NCI-H1048 (cell line): Measurements from ENCODE around the gene AMBRA1.
A peak's percentile ranks its signal among the peaks of the same experiment; 100 is the strongest.
"Not testable (repeated sequence)": the region's sequence is repeated elsewhere in the genome, so short reads cannot be mapped to it uniquely, and the experiment has no call there.

Experiments used
- DNase-seq: peaks from one replicate; lab custom pipeline; 2025; lab: John Stamatoyannopoulos, UW

AMBRA1 gene

DNA sequence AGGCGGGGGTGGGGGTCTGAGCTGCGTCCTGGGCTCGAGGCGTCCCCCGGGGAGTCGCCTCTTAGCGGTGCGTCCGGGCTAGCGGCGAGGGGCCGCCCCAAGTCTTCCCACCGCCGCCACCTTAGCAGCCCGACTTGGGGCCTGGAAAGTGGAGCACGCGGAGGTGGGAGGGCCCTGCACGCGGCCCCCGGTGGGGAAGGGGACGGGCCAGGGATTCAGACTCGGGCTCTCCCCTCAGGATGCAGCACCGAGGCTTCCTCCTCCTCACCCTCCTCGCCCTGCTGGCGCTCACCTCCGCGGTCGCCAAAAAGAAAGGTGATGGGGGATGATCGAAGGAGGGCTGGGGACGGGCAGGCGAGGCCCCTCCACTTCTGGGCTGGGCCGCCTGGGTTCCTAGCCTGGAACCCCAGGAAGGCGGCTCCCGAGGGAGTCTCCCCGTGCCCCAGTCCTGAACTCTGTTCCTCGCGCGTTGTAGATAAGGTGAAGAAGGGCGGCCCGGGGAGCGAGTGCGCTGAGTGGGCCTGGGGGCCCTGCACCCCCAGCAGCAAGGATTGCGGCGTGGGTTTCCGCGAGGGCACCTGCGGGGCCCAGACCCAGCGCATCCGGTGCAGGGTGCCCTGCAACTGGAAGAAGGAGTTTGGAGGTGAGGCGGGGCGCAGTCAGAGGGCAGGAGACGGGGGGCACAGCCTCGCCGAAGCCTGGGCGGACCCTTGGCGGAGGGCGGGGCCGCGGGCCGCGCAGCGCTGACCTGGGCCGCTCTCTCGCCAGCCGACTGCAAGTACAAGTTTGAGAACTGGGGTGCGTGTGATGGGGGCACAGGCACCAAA lies 211.8 kb downstream of the AMBRA1 start:
- DNase-seq = no peak

DNA sequence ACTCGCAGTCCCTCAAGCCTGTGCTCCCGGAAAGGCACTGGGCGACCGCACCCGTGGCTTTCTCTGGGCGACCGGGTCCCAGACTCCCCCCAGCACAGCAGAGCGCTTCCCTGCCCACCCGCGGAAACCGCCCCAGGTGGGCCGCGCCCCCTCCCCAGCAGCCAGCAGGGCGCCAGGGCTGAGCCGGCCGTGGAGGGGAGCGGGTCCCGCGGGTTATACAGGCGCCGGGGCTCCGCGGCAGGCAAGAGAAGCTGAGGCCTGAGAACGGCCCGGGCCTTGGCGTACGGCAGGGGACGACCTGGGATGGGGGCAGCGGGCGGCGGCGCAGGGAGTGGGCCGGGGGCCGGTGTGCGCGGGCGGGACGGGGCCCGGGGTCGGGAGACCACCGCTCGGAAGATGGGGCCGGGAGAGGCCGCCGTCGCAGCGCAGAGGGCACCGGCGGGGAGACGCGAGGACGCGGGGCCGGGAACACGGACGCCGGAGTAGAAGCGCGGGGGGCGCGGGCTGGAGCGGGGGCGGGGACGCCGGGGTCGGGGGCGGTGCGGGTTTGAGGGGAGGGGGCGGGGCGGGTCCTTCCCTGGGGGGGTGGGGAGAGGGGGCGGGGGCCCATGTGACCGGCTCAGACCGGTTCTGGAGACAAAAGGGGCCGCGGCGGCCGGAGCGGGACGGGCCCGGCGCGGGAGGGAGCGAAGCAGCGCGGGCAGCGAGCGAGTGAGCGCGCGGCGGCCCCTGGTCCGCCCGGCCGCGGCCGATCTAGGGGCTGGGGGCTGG lies 212.6 kb downstream of the AMBRA1 start, which contains the start of gene MDK:
Gene MDK (plus strand): TSS at position 622 of the 771 bp plus-strand sequence. CDS start 389 bp downstream, outside the sequence.
- no peak for DNase-seq

DNA sequence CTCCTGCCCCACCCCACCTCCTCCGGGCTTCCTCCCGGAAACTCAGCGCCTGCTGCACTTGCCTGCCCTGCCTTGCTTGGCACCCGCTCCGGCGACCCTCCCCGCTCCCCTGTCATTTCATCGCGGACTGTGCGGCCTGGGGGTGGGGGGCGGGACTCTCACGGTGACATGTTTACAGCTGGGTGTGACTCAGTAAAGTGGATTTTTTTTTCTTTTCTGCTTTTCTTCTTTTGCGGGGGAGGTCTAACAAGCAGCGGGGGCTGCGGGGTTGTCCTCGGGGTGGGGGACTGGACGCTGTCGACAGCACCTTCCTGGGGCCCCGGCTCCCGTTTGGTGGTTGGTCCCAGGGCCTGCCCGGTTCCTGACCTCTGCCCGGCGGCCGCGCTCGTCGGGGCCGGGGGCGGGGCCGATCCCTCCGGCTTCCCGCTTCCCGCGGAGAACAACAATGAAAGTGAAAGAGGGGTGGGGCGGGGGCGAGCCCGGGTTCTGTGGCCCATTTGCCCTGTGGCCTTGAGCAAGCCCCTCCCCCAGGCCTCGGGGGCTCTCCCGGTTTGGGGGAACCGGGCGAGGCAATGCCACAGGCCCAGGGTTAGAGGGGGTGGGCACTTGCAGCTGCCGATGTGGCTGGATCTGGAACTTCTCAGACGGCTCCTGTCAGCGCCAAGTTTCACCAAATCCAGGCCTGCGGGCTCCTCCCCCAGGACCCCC lies 213.3 kb downstream of the AMBRA1 start:
- no peak for DNase-seq

DNA sequence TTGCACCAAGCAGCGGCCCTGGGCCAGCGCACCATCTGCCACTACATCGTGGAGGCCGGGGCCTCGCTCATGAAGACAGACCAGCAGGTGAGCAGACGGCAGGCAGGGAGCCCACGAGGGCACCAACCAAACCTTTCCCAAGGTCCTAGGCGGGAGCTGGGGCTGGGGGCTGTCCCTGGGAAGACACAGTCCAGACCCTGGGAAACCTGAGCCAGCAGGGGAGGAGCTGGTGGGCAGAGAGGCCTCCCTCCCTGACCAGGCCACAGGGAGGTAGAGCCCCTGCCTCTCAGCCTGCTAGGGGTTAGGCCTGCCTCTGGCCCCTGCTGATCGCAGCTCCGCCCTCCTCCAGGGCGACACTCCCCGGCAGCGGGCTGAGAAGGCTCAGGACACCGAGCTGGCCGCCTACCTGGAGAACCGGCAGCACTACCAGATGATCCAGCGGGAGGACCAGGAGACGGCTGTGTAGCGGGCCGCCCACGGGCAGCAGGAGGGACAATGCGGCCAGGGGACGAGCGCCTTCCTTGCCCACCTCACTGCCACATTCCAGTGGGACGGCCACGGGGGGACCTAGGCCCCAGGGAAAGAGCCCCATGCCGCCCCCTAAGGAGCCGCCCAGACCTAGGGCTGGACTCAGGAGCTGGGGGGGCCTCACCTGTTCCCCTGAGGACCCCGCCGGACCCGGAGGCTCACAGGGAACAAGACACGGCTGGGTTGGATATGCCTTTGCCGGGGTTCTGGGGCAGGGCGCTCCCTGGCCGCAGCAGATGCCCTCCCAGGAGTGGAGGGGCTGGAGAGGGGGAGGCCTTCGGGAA lies 214.1 kb downstream of the AMBRA1 start:
- not testable (repeated sequence) for DNase-seq

DNA sequence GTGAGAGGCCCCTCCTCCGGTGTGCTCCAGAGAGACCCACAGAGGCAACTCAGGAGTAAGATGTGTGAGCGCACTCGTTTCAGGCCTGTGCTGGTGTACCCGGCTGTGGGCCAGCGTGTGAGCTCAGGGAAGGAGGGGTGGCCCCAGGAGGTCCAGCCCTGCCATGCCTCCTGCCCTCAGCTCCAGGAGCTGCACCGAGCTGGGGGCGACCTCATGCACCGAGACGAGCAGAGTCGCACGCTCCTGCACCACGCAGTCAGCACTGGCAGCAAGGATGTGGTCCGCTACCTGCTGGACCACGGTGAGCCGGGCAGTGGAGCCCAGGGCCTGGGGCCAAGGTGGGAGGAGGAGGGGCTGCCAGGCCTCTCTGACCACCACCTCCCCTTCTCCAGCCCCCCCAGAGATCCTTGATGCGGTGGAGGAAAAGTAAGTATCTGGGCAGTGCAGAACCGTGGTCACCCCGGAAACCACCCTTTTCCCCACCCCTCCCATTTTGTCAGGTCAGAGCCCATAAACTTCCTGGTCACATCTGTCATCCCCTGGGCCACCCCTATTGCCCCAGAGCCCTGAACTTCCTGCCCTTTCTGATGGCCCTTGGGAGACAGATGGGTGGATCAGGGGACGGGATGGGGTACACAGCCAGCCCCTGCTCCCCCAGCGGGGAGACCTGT lies 214.9 kb downstream of the AMBRA1 start:
- DNase-seq = no peak

DNA sequence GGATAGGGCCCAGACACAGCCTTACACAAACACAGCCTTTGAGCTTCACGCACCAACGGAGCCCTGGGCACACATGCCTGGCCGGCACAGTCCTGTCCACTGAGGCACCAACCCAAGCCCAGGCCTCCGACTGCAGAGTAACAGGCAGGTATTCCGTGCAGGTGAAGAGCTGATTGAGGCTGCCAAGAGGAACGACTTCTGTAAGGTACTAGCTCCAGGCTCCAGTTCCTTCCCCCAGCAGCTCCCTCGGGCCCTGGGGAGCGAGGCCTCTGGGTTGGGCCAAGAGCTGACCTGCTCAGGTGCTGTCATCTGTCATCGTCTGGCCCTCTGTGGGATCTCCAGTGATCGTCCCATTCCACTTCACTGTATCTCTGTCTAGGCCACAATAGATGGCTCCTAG lies 215.5 kb downstream of the AMBRA1 start:
- no peak for DNase-seq

DNA sequence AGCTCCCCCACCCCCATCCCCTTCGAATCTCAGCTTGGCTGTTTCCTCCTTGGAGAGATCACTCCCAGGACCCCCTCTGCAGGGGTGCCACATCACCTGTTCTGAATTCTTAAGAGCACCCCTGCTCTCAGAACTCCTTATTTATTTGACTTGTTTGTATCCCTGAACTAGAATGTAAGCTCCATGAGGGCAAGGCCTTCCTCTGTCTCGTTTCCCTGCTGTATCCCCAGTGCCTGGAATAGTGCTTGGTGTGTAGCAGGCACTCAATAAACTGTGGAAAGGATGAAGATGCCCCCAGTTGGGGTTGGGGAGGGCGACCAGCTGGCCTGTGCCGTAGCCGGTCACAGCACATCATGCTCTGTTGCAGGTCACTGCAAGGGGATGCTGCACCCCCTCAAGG lies 216.0 kb downstream of the AMBRA1 start:
- no peak for DNase-seq

DNA sequence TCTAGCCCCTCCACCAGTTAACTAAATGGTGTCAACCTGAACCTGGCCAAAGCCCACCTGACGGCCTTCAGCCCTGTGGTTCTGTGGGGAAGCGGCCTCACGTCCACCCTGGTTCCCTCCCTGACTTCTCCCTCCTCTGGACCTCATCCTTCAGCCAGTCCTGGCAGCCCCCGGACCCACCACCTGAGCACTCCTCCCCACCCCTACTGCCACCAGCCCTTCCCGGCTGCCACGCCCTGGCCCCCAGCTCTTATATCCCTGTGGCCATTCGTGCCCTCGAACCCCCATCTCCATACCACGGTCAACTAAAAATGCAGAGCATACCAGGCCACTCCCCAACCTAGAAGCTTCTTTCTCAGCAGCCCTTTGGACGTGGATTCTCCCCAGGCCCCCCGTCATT lies 216.5 kb downstream of the AMBRA1 start:
- DNase-seq = no peak

DNA sequence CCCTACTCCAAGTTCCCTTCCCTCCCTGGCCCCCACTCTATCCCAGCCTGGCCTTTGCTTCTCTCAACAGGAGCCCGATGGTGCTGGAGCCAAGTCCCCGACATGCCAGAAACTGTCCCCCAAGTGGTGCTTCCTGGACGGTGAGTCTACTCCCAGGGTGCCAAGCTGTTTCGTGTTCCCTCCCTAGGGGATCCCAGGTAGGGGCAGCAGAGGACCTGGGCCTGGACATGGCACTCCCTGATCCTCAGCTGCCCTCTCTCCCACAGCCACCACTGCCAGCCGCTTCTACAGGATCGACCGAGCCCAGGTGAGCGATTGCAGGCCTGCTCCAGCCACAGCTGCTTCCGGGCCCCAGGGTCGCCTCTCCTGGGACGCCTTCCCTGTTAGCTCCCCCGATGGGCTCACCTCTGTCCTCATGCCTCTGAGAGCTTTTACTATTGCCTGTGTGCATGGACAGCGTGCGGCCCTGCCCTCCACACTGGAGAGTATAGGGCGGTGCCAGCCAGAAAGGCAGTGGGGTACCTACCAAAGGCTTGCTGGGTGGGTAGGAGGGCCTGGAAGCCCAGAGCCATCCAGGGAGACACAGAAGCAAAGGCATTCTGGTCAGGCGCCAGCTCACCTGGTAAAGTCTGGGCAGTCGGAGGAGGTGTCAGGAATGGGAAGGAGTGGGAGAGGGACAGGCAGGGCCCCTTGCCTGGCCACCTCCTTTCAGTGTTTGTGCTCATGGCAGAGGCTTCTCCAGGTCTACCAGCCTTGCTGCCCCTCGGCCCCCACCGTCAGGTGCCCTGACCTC lies 217.4 kb downstream of the AMBRA1 start:
- DNase-seq = no peak

DNA sequence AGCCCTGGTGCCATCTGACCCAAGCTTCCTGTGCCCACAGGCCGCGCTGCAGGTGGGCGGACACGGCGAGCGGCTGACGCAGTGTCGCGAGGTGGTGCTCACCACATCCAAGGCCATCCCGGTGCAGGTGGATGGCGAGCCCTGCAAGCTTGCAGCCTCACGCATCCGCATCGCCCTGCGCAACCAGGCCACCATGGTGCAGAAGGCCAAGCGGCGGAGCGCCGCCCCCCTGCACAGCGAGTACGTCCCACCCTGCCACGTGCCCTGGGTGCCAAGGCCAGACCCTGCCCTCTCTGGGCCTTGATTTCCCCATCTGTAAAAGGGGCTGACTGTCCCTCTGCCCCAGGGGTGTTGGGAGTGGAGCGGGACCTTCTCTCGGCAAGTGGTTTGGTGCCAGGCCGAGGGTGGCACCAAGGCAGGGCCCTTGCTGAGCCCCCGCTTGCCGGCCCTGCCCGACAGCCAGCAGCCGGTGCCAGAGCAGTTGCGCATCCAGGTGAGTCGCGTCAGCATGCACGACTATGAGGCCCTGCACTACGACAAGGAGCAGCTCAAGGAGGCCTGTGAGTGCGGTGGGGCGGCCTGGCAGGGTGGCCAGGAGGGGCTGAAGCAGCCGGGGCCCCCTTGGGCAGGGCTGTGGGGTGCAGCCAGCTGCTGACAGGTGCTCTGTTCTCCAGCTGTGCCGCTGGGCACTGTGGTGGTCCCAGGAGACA lies 218.3 kb downstream of the AMBRA1 start:
- DNase-seq = no peak

DNA sequence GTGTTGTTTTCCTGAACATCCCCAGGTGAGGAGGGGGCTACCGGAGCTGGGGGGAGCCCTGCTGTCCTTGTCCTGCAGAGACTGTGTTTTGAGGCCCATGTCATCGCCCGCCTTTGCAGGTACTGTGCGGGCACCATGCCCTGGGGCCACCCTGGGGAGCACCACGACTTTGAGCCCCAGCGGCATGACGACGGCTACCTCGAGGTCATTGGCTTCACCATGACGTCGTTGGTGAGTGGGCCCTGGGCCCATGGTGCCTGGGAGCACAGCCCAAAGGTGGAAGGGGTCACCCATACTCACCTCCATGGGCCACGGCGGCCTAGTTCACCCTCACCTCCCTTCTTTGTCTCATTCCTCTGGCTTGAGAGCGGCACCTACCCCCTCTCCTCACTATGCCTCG lies 219.0 kb downstream of the AMBRA1 start:
- DNase-seq = no peak

DNA sequence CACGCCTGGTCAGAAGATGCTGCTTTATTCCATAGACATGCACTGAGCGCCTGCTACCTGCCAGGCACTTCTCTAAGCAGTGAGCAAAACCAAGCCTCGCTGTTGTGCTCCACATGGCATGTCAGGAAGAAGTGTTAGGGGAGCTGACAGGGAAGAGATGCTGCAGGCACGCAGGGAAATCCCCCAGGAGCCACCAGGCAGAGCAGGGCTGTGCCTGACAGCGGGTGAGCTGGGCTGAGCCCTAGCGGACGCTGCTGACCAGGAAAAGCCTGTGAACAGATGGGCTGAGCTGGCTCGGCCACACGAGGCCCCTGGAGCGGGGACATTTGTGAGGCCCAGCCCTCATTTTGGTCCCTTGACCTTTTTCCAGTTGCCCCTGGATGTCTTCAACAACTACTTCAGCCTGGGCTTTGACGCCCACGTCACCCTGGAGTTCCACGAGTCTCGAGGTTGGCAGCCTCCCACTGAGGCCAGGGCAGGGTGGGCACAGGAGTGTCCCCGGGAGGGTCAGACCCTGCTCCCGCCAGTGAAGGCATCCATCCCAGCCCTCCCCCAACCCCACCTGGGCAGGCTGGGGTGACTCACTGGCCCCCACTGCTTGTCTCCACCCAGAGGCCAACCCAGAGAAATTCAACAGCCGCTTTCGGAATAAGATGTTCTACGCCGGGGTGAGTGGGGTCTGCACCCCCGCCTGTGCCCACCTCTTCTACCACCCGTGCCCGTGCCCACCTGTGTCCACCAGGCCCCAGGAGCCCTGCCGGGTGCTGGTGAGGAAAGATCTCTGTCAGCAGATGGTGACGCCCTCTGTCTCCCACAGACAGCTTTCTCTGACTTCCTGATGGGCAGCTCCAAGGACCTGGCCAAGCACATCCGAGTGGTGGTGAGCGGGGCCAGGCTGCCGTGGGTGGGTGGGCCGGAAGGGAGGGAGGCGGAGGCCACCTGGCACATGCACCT lies 219.8 kb downstream of the AMBRA1 start:
- DNase-seq = no peak

DNA sequence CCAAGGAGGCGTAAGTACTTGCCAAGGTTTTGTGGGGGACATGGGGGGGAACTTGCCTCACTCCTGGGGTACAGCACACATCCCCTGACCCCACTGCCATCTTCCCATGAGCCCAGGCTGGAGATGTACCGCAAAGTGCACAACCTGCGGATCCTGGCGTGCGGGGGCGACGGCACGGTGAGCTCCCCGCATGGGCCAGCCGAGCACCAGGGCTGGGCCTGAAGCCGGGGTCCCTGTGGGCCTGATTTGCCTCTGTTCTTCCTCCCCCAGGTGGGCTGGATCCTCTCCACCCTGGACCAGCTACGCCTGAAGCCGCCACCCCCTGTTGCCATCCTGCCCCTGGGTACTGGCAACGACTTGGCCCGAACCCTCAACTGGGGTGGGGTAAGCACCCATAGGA lies 221.3 kb downstream of the AMBRA1 start:
- not testable (repeated sequence) for DNase-seq

DNA sequence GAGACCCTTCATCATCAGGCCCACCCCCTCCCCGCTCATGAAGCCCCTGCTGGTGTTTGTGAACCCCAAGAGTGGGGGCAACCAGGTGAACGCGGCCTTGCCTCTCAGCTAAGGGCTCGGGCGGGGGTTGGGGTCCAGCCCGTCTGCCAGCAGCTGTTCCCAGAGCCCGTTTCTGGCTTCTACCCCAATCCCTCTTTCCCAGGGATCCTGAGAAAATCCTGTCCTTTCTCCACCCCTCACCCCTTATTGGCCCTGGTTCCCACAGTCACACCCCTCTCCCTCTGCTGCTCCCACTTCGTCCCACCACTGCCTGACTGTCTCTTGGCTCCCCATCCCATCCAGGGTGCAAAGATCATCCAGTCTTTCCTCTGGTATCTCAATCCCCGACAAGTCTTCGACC lies 221.7 kb downstream of the AMBRA1 start:
- no peak for DNase-seq

DNA sequence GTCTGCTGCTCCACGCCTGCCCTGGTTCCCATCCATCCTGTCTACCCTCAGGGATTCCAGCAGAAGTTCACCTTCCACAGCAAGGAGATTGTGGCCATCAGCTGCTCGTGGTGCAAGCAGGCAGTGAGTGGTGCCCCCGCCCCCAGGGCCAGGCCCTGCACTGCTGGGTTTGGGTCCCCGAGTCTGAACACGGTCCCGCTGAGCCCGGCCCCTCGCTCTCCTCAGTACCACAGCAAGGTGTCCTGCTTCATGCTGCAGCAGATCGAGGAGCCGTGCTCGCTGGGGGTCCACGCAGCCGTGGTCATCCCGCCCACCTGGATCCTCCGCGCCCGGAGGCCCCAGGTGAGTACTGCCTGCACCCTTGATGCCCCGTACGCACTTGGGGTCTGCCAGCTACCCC lies 222.6 kb downstream of the AMBRA1 start:
- not testable (repeated sequence) for DNase-seq

DNA sequence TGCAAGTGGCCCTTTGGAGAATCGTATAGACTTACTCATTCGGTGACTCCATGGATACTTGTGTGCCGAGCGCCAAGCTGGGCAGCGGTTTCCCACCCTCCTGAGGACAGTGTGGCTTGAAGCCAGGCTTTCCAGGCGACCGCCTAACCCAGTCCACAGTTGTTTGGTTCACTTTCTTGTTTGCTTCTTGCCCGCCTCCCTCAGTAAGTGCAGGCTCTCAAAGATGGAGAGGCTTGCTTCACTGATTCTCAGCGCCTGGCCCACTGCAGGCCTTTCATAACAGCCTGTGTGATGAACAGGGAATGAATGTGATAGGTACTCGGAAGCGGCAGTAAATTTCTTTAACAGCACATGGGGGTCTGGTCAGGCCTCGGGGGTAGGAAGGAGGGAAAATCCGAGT lies 223.6 kb downstream of the AMBRA1 start:
- DNase-seq = no peak

DNA sequence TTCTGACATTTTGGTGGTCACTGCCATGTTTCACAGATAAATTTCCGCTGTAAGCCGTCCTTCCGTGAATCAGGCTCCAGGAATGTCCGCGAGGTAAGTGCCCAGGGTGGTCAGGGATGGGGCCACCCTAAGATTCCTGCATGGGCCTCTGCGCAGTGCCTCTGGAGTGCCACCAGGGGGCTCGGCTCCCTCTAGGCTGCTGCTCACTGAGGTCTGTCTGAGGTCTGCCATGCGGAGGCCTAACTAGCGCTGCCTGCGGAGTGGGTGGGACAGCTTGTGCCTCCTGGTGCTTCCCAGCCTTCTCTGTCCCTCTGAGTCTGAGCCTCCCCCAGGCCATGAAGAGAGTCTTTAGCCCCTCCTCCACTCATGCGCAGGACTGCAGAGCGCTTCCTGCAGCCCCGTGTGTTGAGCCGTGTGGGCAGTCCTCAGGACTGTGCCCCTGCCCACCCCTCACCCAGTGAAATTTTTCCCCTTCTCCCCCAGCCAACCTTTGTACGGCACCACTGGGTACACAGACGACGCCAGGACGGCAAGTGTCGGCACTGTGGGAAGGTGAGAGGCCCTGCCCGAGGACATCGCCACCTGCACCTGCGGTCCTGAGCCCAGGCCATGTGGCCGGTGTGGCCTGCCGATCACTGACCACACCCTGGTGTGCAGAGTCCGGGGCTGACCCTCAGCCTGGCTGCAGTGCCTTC lies 224.2 kb downstream of the AMBRA1 start:
- DNase-seq = peak; percentile 34

DNA sequence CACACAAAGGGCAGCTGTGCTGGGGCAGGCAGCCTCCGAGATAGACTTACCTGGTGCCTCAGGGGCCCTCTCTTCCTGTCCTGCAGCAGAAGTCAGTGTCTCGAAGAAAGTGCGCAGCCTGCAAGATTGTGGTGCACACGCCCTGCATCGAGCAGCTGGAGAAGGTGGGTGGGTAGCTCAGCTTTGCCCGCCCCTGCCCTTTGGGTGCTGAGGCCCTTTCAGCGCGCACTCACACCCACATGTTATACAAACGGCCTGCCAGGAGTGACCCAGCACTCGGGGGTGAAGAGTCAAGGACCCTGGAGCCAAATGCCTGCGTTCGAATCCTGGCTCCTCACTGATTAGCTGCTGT lies 225.9 kb downstream of the AMBRA1 start:
- no peak for DNase-seq
